Measurements from ENCODE around the gene CBS.
"Not testable (repeated sequence)": the region's sequence is repeated elsewhere in the genome, so short reads cannot be mapped to it uniquely, and the experiment has no call there.

GRCh38 chr21:43045165-43045875 is 30.3 kb downstream of the CBS start:
- not testable (repeated sequence) for TF ChIP-seq CTCF (IDR thresholded peaks at IDR 0.05; ENCODE audit: insufficient read depth, low read length); REST (IDR thresholded peaks at IDR 0.05; ENCODE audit: insufficient replicate concordance, low read depth); POLR2AphosphoS5 (IDR thresholded peaks at IDR 0.05; ENCODE audit: low read depth); SPI1 (IDR thresholded peaks at IDR 0.05; ENCODE audit: borderline replicate concordance, low read depth)
